Astrocyte (in vitro differentiated cells and primary cell): ENCODE measurements around the gene CCDC169. TPM values are rescaled to one million over a fixed set of nuclear protein-coding genes. Genes with fewer than 3 reads are reported as not detected.

Experiments
- DNase-seq: peaks from one replicate; pipeline ENCODE4 v3.0.0-alpha.2; 2010; ENCODE audit warnings: low read depth
- FAIRE-seq: peaks from 2 replicates; lab custom pipeline; 2011; peaks lifted over from hg19 to GRCh38; lab: Jason Lieb, UNC
- H2AFZ ChIP-seq: 2 replicates; pipeline ENCODE4 v1.6.0; 2012; ENCODE audit warnings: low read depth, low read length, inconsistent platforms
- H3K27ac ChIP-seq: 2 replicates; pipeline ENCODE4 v1.5.1; 2011; ENCODE audit warnings: low read depth, low read length, inconsistent platforms
- H3K27me3 ChIP-seq: 2 replicates; pipeline ENCODE4 v1.6.0; 2011; ENCODE audit warnings: low read length, inconsistent platforms; ENCODE audit not compliant: insufficient read depth
- H3K36me3 ChIP-seq: 2 replicates; pipeline ENCODE4 v1.5.1; 2011; ENCODE audit warnings: low read length, inconsistent platforms; ENCODE audit not compliant: insufficient read depth
- H3K4me1 ChIP-seq: 2 replicates; pipeline ENCODE4 v1.5.1; 2011; ENCODE audit warnings: low read length, inconsistent platforms; ENCODE audit not compliant: insufficient read depth
- H3K4me2 ChIP-seq: 2 replicates; pipeline ENCODE4 v1.6.0; 2012; ENCODE audit warnings: low read length, inconsistent platforms
- H3K4me3 ChIP-seq: 2 replicates; pipeline ENCODE4 v1.5.1; 2011; ENCODE audit warnings: low read depth, mild to moderate bottlenecking, low read length, inconsistent platforms; ENCODE audit not compliant: insufficient read depth
- H3K79me2 ChIP-seq: 2 replicates; pipeline ENCODE4 v1.6.0; 2012; ENCODE audit warnings: mild to moderate bottlenecking, low read length, inconsistent platforms; ENCODE audit not compliant: insufficient read depth
- H3K9ac ChIP-seq: 2 replicates; pipeline ENCODE4 v1.6.0; 2012; ENCODE audit warnings: mild to moderate bottlenecking, low read length, inconsistent platforms
- H3K9me3 ChIP-seq: 2 replicates; pipeline ENCODE4 v1.5.1; 2012; ENCODE audit warnings: low read depth, mild to moderate bottlenecking, low read length, inconsistent platforms; ENCODE audit not compliant: insufficient read depth
- H4K20me1 ChIP-seq: 2 replicates; pipeline ENCODE4 v1.6.0; 2012; ENCODE audit warnings: low read length, inconsistent platforms; ENCODE audit not compliant: insufficient read depth
- H3K27ac Mint-ChIP-seq: one replicate; pipeline ENCODE4 v1.8.0; 2021; ENCODE audit warnings: mild to moderate bottlenecking, mixed read lengths; ENCODE audit not compliant: unreplicated experiment
- H3K27me3 Mint-ChIP-seq: one replicate; pipeline ENCODE4 v1.8.0; 2021; ENCODE audit warnings: low read depth, mixed read lengths; ENCODE audit not compliant: unreplicated experiment
- H3K36me3 Mint-ChIP-seq: one replicate; pipeline ENCODE4 v1.8.0; 2021; ENCODE audit warnings: low read depth, mixed read lengths; ENCODE audit not compliant: unreplicated experiment
- H3K4me1 Mint-ChIP-seq: one replicate; pipeline ENCODE4 v1.8.0; 2021; ENCODE audit warnings: low read depth, mixed read lengths; ENCODE audit not compliant: unreplicated experiment
- H3K4me3 Mint-ChIP-seq: one replicate; pipeline ENCODE4 v1.8.0; 2021; ENCODE audit warnings: mild to moderate bottlenecking, moderate library complexity, mixed read lengths; ENCODE audit not compliant: unreplicated experiment
- H3K9me3 Mint-ChIP-seq: one replicate; pipeline ENCODE4 v1.8.0; 2021; ENCODE audit warnings: mild to moderate bottlenecking, mixed read lengths; ENCODE audit not compliant: unreplicated experiment
- CTCF ChIP-seq: IDR thresholded peaks from 2 replicates; pipeline ENCODE4 v1.5.1; 2011; ENCODE audit warnings: low read depth, mild to moderate bottlenecking, inconsistent platforms, low read length, moderate library complexity; ENCODE audit not compliant: insufficient read depth
- EZH2 ChIP-seq: IDR thresholded peaks from 2 replicates; pipeline ENCODE4 v1.6.1; 2012; ENCODE audit warnings: mild to moderate bottlenecking, low read length, inconsistent platforms; ENCODE audit not compliant: insufficient read depth
- total RNA-seq: library from RNA; stranded (reverse); gene quantifications from 2 replicates; pipeline ENCODE4 v1.2.1, GENCODE V29; 2021

CCDC169 gene
- total RNA-seq, 1 donor from 2014 or later, result 0.98 TPM

GRCh38 chr13:36261011-36261410, 36.6 kb downstream of the CCDC169 start:
- H2AFZ ChIP-seq, result no peak overlapping the region
- peaks cover 2% of the 10 kb centered on the region for H3K9me3 Mint-ChIP-seq
- no peaks in the 10 kb centered on the region for H3K36me3 ChIP-seq
- no peaks in the 10 kb centered on the region for H3K4me1 ChIP-seq
- no peaks in the 10 kb centered on the region for H3K27me3 ChIP-seq
- no peaks in the 10 kb centered on the region for H3K9me3 ChIP-seq
- H3K79me2 ChIP-seq, result no peaks in the 10 kb centered on the region
- DNase-seq (no peak), FAIRE-seq (no peak)
- no peaks in the 10 kb centered on the region for H3K36me3 Mint-ChIP-seq
- no peak overlapping the region for H3K27ac Mint-ChIP-seq
- H3K4me3 ChIP-seq, result no peak overlapping the region
- H4K20me1 ChIP-seq, result no peaks in the 10 kb centered on the region
- H3K4me3 Mint-ChIP-seq, result no peak overlapping the region
- H3K27me3 Mint-ChIP-seq, result no peaks in the 10 kb centered on the region
- no peak overlapping the region for H3K9ac ChIP-seq
- TF ChIP-seq CTCF (no peak), EZH2 (no peak)
- H3K4me2 ChIP-seq, result no peak overlapping the region
- H3K4me1 Mint-ChIP-seq, result no peaks in the 10 kb centered on the region
- no peak overlapping the region for H3K27ac ChIP-seq

DNA sequence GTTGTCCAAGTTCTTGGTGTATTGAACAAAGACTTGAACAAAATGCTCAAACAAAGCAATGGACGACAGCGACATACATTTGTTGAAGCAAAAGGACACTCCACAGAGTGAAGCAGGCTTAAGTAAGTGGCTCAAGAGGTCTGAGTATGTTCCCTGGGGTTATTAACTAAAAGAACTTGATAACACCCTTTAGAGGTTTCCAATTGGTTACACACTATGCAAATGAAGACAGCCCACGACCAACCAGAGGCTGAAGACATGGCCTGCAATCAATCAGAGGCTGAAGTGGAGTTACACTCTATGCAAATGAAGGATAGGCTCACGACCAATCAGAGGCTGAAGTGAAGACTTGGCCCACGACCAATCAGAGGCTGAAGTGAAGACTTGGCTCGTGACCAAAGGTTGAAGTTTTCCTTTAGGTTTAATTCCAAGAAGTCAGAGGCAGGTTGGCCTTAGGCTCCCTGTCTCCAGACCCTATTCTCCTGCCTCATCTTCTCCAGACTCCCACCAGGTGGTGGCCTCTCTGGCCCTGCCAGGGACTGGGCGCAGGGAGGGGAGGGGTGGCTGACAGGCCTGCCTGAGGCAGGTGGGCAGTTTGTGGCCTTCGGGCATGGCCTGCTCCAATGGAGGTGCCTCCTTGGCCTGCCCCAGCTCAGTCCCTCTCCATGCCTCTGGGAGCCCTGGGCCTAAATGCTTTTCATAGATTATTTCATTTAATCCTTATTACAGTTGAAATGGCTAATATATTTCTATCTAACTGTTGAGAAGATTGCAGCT, 38.1 kb downstream of the CCDC169 start:
- no peak overlapping the region for H3K4me2 ChIP-seq
- no peaks in the 10 kb centered on the region for H3K27me3 ChIP-seq
- no peak overlapping the region for H3K27ac ChIP-seq
- no peak overlapping the region for H3K9ac ChIP-seq
- no peak overlapping the region for H3K4me3 Mint-ChIP-seq
- H3K4me3 ChIP-seq, result no peak overlapping the region
- H3K4me1 ChIP-seq, result no peaks in the 10 kb centered on the region
- peaks cover 2% of the 10 kb centered on the region for H3K9me3 Mint-ChIP-seq
- H4K20me1 ChIP-seq, result no peaks in the 10 kb centered on the region
- DNase-seq, result no peak
- no peaks in the 10 kb centered on the region for H3K36me3 Mint-ChIP-seq
- H3K27ac Mint-ChIP-seq, result no peak overlapping the region
- no peaks in the 10 kb centered on the region for H3K9me3 ChIP-seq
- TF ChIP-seq CTCF (no peak), EZH2 (no peak)
- H2AFZ ChIP-seq, result no peak overlapping the region
- no peak for FAIRE-seq
- no peaks in the 10 kb centered on the region for H3K36me3 ChIP-seq
- H3K4me1 Mint-ChIP-seq, result no peaks in the 10 kb centered on the region
- H3K79me2 ChIP-seq, result no peaks in the 10 kb centered on the region
- H3K27me3 Mint-ChIP-seq, result no peaks in the 10 kb centered on the region

GRCh38 chr13:36258831-36259230, 38.8 kb downstream of the CCDC169 start:
- Mint-ChIP-seq H3K27me3 (no peaks in the 10 kb centered on the region), H3K36me3 (no peaks in the 10 kb centered on the region), H3K9me3 (peaks cover 2% of the 10 kb centered on the region), H3K4me1 (no peaks in the 10 kb centered on the region), H3K4me3 (no peak overlapping the region), H3K27ac (no peak overlapping the region)
- Histone ChIP-seq H3K9me3 (no peaks in the 10 kb centered on the region), H3K9ac (no peak overlapping the region), H3K27me3 (no peaks in the 10 kb centered on the region), H4K20me1 (no peaks in the 10 kb centered on the region), H3K79me2 (no peaks in the 10 kb centered on the region), H3K4me3 (no peak overlapping the region), H3K4me2 (no peak overlapping the region), H3K4me1 (no peaks in the 10 kb centered on the region), H3K36me3 (no peaks in the 10 kb centered on the region), H2AFZ (no peak overlapping the region), H3K27ac (no peak overlapping the region)
- DNase-seq (no peak), FAIRE-seq (no peak)
- TF ChIP-seq CTCF (no peak), EZH2 (no peak)
